Fibroblast of pulmonary artery (primary cell): ENCODE results near the gene NT5DC1.

Source experiments
- DNase-seq: peaks from one replicate; pipeline ENCODE4 v3.0.0-alpha.2; 2010; ENCODE audit warnings: low read depth
- H3K4me3 ChIP-seq: replicated peaks from 2 replicates; pipeline ENCODE4 v1.5.1; 2011; ENCODE audit warnings: low read depth, mild to moderate bottlenecking, control low read depth, low read length, moderate library complexity
- CTCF ChIP-seq: IDR thresholded peaks from 2 replicates; pipeline ENCODE4 v1.5.1; 2011; ENCODE audit warnings: mild to moderate bottlenecking, control low read depth, low read length, inconsistent platforms; ENCODE audit errors: missing control alignments

Gene NT5DC1

GRCh38 chr6:116251568-116252384 is 151.1 kb downstream of the NT5DC1 start:
- peak; percentile 92 for DNase-seq
- peak overlapping the region; percentile 45 for H3K4me3 ChIP-seq
- TF ChIP-seq CTCF: no peak

- peak overlapping the region; percentile 97 for H3K4me3 ChIP-seq
- no peak for TF ChIP-seq CTCF
- no peak for DNase-seq
These were observed 152.5 kb downstream of the NT5DC1 start for GRCh38 chr6:116253188-116253504.

- H3K4me3 ChIP-seq: peak within 1 kb of the TSS; percentile 97
- DNase-seq: peak; percentile 99
- no peak for TF ChIP-seq CTCF
These were observed 153.0 kb downstream of the NT5DC1 start, which contains the start of gene TSPYL4 for GRCh38 chr6:116253505-116254296. Gene TSPYL4, minus strand, starts transcription at chr6:116254075. Its CDS starts 67 bp downstream, at chr6:116254008.

- no peak for TF ChIP-seq CTCF
- no peak for DNase-seq
- peak overlapping the region; percentile 97 for H3K4me3 ChIP-seq
These were observed 153.8 kb downstream of the NT5DC1 start for GRCh38 chr6:116254297-116255056.

DNA sequence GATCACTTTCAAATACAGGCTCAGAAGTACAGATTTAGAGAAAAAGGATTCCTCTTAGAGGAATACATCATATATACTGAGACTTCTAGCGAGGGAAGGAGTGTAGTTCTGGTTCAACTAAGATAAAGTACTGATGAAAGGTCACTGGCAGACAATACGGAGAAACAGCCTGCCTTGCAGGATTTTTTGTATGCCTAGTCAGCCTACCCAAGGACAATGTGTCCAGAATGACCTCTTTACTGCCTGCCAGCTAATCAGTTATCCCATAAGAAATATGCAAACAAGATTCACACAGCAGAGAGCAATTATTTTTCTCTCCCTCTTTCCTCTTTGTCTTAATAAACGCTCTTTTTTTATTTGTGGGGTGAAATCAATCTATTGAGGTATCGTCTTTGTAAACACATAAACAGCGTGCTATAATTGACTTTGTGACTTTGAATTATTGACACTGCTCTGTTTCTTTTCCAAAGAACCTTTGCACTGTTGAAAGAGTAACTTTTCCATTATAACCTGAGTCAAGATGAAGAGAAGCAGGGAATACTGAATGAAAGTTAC is 154.7 kb downstream of the NT5DC1 start:
- DNase-seq: no peak
- peak overlapping the region; percentile 97 for H3K4me3 ChIP-seq
- TF ChIP-seq CTCF: no peak

GRCh38 chr6:116256694-116257093 is 156.0 kb downstream of the NT5DC1 start:
- no peak for TF ChIP-seq CTCF
- DNase-seq: no peak
- no peak overlapping the region for H3K4me3 ChIP-seq
